AG04450 (cell line): ENCODE results near the gene B3GAT3. TPM values are rescaled to one million over a fixed set of nuclear protein-coding genes. Genes with fewer than 3 reads are reported as not detected.

ENCODE experiments used
- CTCF ChIA-PET: fragments of 300-600, 350-600 bp; formaldehyde crosslinking; extraction: SDS; loops from one replicate; lab custom pipeline; 2022; ENCODE audit warnings: antibody characterized with exemption, inconsistent platforms; lab: Charles Lee
- POLR2A ChIA-PET: fragments of 350-600 bp; formaldehyde crosslinking; extraction: SDS; loops from one replicate; lab custom pipeline; 2021; ENCODE audit warnings: antibody characterized with exemption, inconsistent platforms; lab: Yijun Ruan, JAX
- DNase-seq: peaks from one replicate; pipeline ENCODE4 v3.0.0-alpha.2; 2011; ENCODE audit warnings: low read depth, low spot score
- H3K27ac ChIP-seq: one replicate; pipeline ENCODE4 v1.5.1; 2012; ENCODE audit warnings: low read depth, low read length, control low read depth
- H3K27me3 ChIP-seq: one replicate; pipeline ENCODE4 v1.6.0; 2012; ENCODE audit warnings: low read length; ENCODE audit not compliant: control insufficient read depth, insufficient read depth
- H3K4me3 ChIP-seq: 2 replicates; pipeline ENCODE4 v1.5.1; 2011; ENCODE audit warnings: mild to moderate bottlenecking, low read depth, low read length, control low read depth
- H3K9me3 ChIP-seq: 2 replicates; pipeline ENCODE4 v1.5.1; 2012; ENCODE audit warnings: low read length; ENCODE audit not compliant: control insufficient read depth, insufficient read depth
- polyA plus RNA-seq: library from polyadenylated mRNA; depleted of rRNA; stranded (reverse); fragments of >200 nt; gene quantifications from 2 replicates; pipeline ENCODE4 v1.2.3, GENCODE V29; 2011
- TF ChIP-seq, protein P1 (sequence below): IDR thresholded peaks from 2 replicates; pipeline ENCODE4 v1.5.1; 2011; ENCODE audit warnings: low read depth, low read length, control low read depth, inconsistent platforms

The B3GAT3 gene
- polyA plus RNA-seq, 1 experiment: 14.5 TPM

DNA sequence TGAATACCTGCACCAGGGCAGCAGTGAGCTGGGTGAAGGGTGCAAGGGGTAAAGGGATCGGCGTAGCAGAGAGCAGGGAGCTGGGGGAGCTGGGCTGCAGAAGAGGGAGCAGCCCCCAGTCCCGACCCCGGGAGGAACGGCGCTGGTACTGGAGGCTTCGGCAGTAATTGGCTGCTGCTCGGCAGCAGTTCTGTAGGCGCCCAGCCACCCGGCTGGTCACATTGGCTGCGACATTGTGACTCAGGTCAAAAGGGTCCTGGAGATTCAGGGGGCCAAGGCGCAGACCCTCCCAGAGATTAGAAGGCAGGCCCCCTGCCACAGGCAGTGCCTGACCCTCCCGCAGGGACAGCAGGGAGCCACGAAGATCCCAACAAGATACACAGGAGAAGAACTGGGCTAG is 45.9 kb downstream of the B3GAT3 start:
- Histone ChIP-seq H3K27me3 (no peaks in the 10 kb centered on the region), H3K9me3 (no peaks in the 10 kb centered on the region; the same call in 1 of the 2 replicates), H3K4me3 (peak overlapping the region; percentile 73), H3K27ac (peak overlapping the region; percentile 39)
- ChIA-PET POLR2A (interaction anchor here (3.7 kb wide), 1 partner anchor 16 kb away, joined by 67 read pairs; the partner anchor contains the start of gene TUT1), CTCF (no interaction called here)
- TF ChIP-seq, protein P1, sequence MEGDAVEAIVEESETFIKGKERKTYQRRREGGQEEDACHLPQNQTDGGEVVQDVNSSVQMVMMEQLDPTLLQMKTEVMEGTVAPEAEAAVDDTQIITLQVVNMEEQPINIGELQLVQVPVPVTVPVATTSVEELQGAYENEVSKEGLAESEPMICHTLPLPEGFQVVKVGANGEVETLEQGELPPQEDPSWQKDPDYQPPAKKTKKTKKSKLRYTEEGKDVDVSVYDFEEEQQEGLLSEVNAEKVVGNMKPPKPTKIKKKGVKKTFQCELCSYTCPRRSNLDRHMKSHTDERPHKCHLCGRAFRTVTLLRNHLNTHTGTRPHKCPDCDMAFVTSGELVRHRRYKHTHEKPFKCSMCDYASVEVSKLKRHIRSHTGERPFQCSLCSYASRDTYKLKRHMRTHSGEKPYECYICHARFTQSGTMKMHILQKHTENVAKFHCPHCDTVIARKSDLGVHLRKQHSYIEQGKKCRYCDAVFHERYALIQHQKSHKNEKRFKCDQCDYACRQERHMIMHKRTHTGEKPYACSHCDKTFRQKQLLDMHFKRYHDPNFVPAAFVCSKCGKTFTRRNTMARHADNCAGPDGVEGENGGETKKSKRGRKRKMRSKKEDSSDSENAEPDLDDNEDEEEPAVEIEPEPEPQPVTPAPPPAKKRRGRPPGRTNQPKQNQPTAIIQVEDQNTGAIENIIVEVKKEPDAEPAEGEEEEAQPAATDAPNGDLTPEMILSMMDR: no peak
- no peak for DNase-seq

GRCh38 chr11:62575156-62575555 is 46.6 kb downstream of the B3GAT3 start:
- no peak for DNase-seq
- peak overlapping the region; percentile 73 for H3K4me3 ChIP-seq
- H3K27me3 ChIP-seq: no peaks in the 10 kb centered on the region
- ChIA-PET POLR2A (interaction anchor here (0.7 to 3.7 kb wide), 7 partner anchors 15 to 266 kb away, joined by 3 to 67 read pairs (median 24); partner anchors contain the start of genes C11orf98, CSKMT, LBHD1 and TUT1), CTCF (interaction anchor here (0.6 to 2.7 kb wide), 6 partner anchors 14 to 181 kb away, joined by 3 to 14 read pairs (median 9); no protein-coding TSS in a partner anchor)
- peak overlapping the region; percentile 98 for H3K27ac ChIP-seq
- H3K9me3 ChIP-seq: no peaks in the 10 kb centered on the region; the same call in 1 of the 2 replicates
- TF ChIP-seq, protein P1: no peak

GRCh38 chr11:62574363-62575071 is 47.3 kb downstream of the B3GAT3 start:
- H3K27ac ChIP-seq: peak overlapping the region; percentile 98
- POLR2A ChIA-PET: interaction anchor here (0.5 to 3.7 kb wide), 37 partner anchors 8 to 267 kb away, joined by 3 to 67 read pairs (median 5); partner anchors contain the start of genes AHNAK, B3GAT3, C11orf98 and CSKMT
- DNase-seq: no peak
- CTCF ChIA-PET: interaction anchor here (0.6 to 2.7 kb wide), 10 partner anchors 13 to 212 kb away, joined by 3 to 14 read pairs (median 4); partner anchors contain the start of gene MTA2
- TF ChIP-seq, protein P1: no peak
- peak overlapping the region; percentile 73 for H3K4me3 ChIP-seq
- no peaks in the 10 kb centered on the region; the same call in 1 of the 2 replicates for H3K9me3 ChIP-seq
- H3K27me3 ChIP-seq: no peaks in the 10 kb centered on the region

DNA sequence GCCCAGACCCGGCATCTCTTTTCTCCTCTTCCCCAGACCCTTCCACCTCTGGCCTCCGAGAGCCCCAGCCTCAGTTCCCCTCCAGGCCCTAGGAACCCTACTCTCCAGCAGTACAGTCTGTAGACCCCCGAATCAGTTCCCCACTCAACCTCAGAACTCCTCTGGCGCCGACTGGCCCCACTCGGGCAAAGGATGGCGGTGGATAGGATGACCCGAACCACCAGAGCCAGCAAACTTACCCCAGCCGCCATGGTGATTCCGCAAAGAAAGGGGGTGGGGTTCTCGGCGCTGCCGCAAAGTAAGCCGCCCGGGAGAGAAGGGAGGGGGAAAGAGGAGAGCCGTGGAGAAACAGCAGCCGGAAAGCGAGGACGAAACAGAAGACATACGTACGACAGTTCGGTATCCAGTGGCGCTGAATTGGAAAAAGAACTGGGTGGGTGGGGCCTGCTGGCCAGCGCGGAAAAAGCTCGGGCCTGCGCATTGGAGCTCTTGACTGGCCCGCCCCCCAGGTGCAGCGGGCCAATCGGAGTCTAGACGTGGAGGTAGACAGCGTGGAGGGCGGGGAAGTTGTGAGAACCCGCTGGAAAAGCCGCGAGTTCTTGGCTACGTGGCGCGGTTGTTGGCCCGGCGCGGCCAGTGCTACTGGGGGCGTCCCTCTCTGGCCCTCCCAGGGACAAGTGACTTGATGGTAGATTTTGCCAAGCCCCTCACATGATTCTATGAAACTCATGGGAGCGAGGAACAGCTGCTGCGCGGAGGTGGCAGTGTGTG is 48.0 kb downstream of the B3GAT3 start, which contains the start of gene EEF1G:
TSS of gene EEF1G (minus strand) at position 300 of the 771 bp plus-strand sequence. CDS start at position 251, 49 bp downstream.
- peak within 1 kb of the TSS; percentile 98 for H3K27ac ChIP-seq
- CTCF ChIA-PET: interaction anchor here (0.6 to 2.7 kb wide), 8 partner anchors 13 to 213 kb away, joined by 3 to 14 read pairs (median 6); partner anchors contain the start of gene MTA2
- H3K27me3 ChIP-seq: no peaks in the 10 kb centered on the region
- H3K9me3 ChIP-seq: no peaks in the 10 kb centered on the region; the same call in 1 of the 2 replicates
- DNase-seq: peak; percentile 100
- POLR2A ChIA-PET: interaction anchor here (0.5 to 3.7 kb wide), 35 partner anchors 8 to 267 kb away, joined by 3 to 67 read pairs (median 6); partner anchors contain the start of genes AHNAK, B3GAT3, C11orf98 and CSKMT
- peak within 1 kb of the TSS; percentile 92 for H3K4me3 ChIP-seq
- TF ChIP-seq, protein P1: no peak
